A673 (cell line): ENCODE measurements around the gene MAGEB5. TPM values are rescaled to one million over a fixed set of nuclear protein-coding genes. Genes with fewer than 3 reads are reported as not detected.

ENCODE experiments used
- BruUV-seq: library from RNA; stranded (reverse); fragments of 400-500 nt; replicated peaks from 2 replicates; lab custom pipeline; 2021; lab: Mats Ljungman, UMichigan
- CTCF ChIA-PET: fragments of 300-600 bp; sonication (Branson Sonifier 250); formaldehyde crosslinking; loops from one replicate; lab custom pipeline; 2022; ENCODE audit warnings: antibody characterized with exemption; lab: Charles Lee
- POLR2A ChIA-PET: fragments of 300-600 bp; sonication (Branson Sonifier 250); formaldehyde crosslinking; loops from one replicate; lab custom pipeline; 2022; ENCODE audit warnings: antibody characterized with exemption; ENCODE audit not compliant: low non-redundant PET; lab: Charles Lee
- DNase-seq: peaks from one replicate; pipeline ENCODE4 v3.0.0-alpha.2; 2015; ENCODE audit warnings: low spot score
- H3K27ac ChIP-seq: fragments of 200-600 bp; sonication (generic); 2 replicates; pipeline ENCODE4 v1.5.1; 2016; ENCODE audit warnings: mixed run types, low read depth, mild to moderate bottlenecking, mixed read lengths, antibody characterized with exemption, low read length; ENCODE audit not compliant: poor library complexity, severe bottlenecking
- H3K27me3 ChIP-seq: fragments of 200-600 bp; sonication (generic); replicated peaks from 2 replicates; pipeline ENCODE4 v1.6.1; 2017; ENCODE audit warnings: mixed run types, low read depth, mild to moderate bottlenecking, mixed read lengths, antibody characterized with exemption, low read length; ENCODE audit not compliant: insufficient read depth, poor library complexity
- H3K36me3 ChIP-seq: fragments of 200-600 bp; sonication (generic); 2 replicates; pipeline ENCODE4 v1.6.1; 2016; ENCODE audit warnings: mixed run types, mild to moderate bottlenecking, mixed read lengths, antibody characterized with exemption, low read length; ENCODE audit not compliant: insufficient read depth, poor library complexity, severe bottlenecking
- H3K4me1 ChIP-seq: fragments of 200-600 bp; sonication (generic); 2 replicates; pipeline ENCODE4 v1.6.1; 2017; ENCODE audit warnings: mixed run types, mild to moderate bottlenecking, mixed read lengths, antibody characterized with exemption, low read length; ENCODE audit not compliant: insufficient read depth, poor library complexity, severe bottlenecking
- H3K4me3 ChIP-seq: fragments of 200-600 bp; sonication (generic); 2 replicates; pipeline ENCODE4 v1.5.1; 2016; ENCODE audit warnings: low read depth, mixed run types, mild to moderate bottlenecking, mixed read lengths, low read length; ENCODE audit not compliant: poor library complexity, severe bottlenecking
- H3K9me3 ChIP-seq: fragments of 200-600 bp; sonication (generic); 2 replicates; pipeline ENCODE4 v1.6.1; 2016; ENCODE audit warnings: mixed run types, low read depth, mild to moderate bottlenecking, mixed read lengths, antibody characterized with exemption, low read length; ENCODE audit not compliant: poor library complexity, severe bottlenecking
- EZH2 ChIP-seq: fragments of 200-600 bp; sonication (generic); IDR thresholded peaks from 2 replicates; pipeline ENCODE4 v1.6.1; 2017; ENCODE audit warnings: borderline replicate concordance, low read depth, mild to moderate bottlenecking, mixed read lengths, antibody characterized with exemption, low read length; ENCODE audit not compliant: poor library complexity, severe bottlenecking
- intact Hi-C: fragments of 100-400 bp; cut with micrococcal nuclease; formaldehyde crosslinking; loops from one replicate; pipeline ENCODE4 v1.10.0; 2022; ENCODE audit not compliant: unreplicated experiment
- total RNA-seq: library from RNA; stranded (reverse); gene quantifications from 2 replicates; pipeline ENCODE4 v1.2.3, GENCODE V29; 2021
- TF ChIP-seq, protein P1 (sequence below): fragments of 300-800, 200-600 bp; sonication (generic); conservative IDR thresholded peaks from 2 replicates; pipeline ENCODE4 v1.5.1; 2017; ENCODE audit warnings: low read depth, mild to moderate bottlenecking, antibody characterized with exemption, low read length, moderate library complexity, mixed read lengths

The MAGEB5 gene
- total RNA-seq, 1 experiment from 2014 or later, result not detected

DNA sequence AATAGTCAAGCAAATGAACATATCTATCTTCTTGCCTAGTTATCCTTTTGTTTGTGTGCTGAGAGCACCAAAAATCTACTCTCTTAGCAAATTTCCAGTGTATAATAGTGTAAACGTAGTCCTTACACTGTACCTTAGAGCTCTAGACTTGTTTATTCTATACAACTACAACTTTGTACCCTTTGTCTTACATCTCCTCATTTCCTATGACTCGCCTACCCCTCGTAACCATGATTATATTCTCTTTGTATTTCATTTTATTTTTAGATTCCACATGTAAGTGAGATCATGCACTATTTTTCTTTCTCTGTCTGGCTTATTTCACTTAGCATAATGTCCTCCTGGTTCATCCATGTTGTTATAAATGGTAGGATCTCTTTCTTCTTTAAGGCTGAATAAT lies 37.6 kb downstream of the MAGEB5 start:
- no peaks in the 10 kb centered on the region for H3K9me3 ChIP-seq
- no peak overlapping the region for H3K27ac ChIP-seq
- H3K4me1 ChIP-seq, result no peaks in the 10 kb centered on the region
- H3K4me3 ChIP-seq, result no peak overlapping the region
- ChIA-PET CTCF (no interaction called here), POLR2A (no interaction called here)
- H3K36me3 ChIP-seq, result no peaks in the 10 kb centered on the region
- no peak for TF ChIP-seq EZH2
- TF ChIP-seq, protein P1, sequence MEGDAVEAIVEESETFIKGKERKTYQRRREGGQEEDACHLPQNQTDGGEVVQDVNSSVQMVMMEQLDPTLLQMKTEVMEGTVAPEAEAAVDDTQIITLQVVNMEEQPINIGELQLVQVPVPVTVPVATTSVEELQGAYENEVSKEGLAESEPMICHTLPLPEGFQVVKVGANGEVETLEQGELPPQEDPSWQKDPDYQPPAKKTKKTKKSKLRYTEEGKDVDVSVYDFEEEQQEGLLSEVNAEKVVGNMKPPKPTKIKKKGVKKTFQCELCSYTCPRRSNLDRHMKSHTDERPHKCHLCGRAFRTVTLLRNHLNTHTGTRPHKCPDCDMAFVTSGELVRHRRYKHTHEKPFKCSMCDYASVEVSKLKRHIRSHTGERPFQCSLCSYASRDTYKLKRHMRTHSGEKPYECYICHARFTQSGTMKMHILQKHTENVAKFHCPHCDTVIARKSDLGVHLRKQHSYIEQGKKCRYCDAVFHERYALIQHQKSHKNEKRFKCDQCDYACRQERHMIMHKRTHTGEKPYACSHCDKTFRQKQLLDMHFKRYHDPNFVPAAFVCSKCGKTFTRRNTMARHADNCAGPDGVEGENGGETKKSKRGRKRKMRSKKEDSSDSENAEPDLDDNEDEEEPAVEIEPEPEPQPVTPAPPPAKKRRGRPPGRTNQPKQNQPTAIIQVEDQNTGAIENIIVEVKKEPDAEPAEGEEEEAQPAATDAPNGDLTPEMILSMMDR, result no peak
- intact Hi-C loops, result no loop called here
- no TSS peak for BruUV-seq
- no peaks in the 10 kb centered on the region for H3K27me3 ChIP-seq
- DNase-seq, result no peak

DNA sequence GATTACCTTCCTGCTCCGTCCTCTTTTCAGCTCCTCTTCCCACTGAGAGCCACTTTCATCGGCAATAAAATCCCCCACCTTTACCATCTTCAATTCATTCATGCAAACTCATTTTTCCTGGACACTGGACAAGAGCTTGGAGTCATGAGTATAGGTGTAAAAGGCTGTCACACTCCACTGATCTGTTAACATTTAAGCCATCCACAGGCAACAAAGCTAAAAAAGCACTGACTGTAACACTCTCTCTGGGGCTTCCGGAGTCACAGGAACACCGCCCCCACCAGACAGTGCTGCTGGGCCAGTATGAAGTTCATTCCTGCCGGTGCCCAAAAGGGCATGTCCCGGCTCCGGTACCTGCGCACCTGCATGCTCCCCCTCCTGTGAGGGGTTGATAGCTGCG lies 38.5 kb downstream of the MAGEB5 start:
- H3K4me1 ChIP-seq, result no peaks in the 10 kb centered on the region
- intact Hi-C loops, result no loop called here
- no peak overlapping the region for H3K27ac ChIP-seq
- no peaks in the 10 kb centered on the region for H3K9me3 ChIP-seq
- H3K4me3 ChIP-seq, result no peak overlapping the region
- TF ChIP-seq, protein P1, result no peak
- no peak for TF ChIP-seq EZH2
- no peaks in the 10 kb centered on the region for H3K27me3 ChIP-seq
- POLR2A ChIA-PET, result no interaction called here
- no peak for DNase-seq
- H3K36me3 ChIP-seq, result no peaks in the 10 kb centered on the region
- no TSS peak for BruUV-seq
- CTCF ChIA-PET, result no interaction called here

DNA sequence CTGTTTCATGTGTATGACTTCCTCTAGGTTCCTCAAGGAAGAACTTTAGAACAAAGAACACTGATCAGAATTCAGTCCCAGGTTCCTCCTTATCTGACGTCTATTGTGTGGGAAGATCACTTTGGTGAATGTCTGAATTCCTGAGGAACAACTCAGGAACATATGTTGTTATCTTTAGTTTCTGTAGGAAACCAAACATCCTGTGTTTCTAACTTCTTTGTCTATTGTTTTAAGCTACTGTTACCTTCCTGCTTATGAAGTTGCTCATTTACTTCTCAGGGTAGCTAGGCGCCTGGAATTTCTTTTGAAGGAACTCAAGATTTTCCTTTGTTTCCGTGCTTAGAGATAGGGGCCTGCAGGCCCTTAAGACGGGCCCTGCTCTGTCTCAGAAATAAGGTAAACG lies 46.2 kb downstream of the MAGEB5 start:
- Histone ChIP-seq H3K36me3 (no peaks in the 10 kb centered on the region), H3K4me1 (no peaks in the 10 kb centered on the region), H3K4me3 (no peak overlapping the region), H3K9me3 (no peaks in the 10 kb centered on the region), H3K27ac (no peak overlapping the region), H3K27me3 (no peaks in the 10 kb centered on the region)
- BruUV-seq, result no TSS peak
- no peak for TF ChIP-seq EZH2
- TF ChIP-seq, protein P1, result no peak
- ChIA-PET POLR2A (no interaction called here), CTCF (no interaction called here)
- intact Hi-C loops, result no loop called here
- DNase-seq, result no peak

Other genes starting within 250 kb of the MAGEB5 start
- gene MAGEB18, start 77.8 kb upstream of the MAGEB5 start, total RNA-seq, result not detected in 2 replicates
- gene MAGEB6B, start 55.6 kb upstream of the MAGEB5 start, total RNA-seq, result not detected in 2 replicates
- gene MAGEB6, start 23.7 kb upstream of the MAGEB5 start, total RNA-seq, result not detected in 2 replicates